Karpas-422 (cell line): ENCODE data around the gene AOPEP. TPM values are rescaled to one million over a fixed set of nuclear protein-coding genes. Genes with fewer than 3 reads are reported as not detected.

Source experiments
- DNase-seq: peaks from one replicate; pipeline ENCODE4 v3.0.0-alpha.2; 2015
- H2AFZ ChIP-seq: fragments of 200-600 bp; sonication (generic); 2 replicates; pipeline ENCODE4 v1.6.1; 2014; ENCODE audit warnings: antibody characterized with exemption, low read length, mixed read lengths
- H3K27ac ChIP-seq: fragments of 200-600 bp; sonication (generic); 2 replicates; pipeline ENCODE4 v1.5.1; 2014; ENCODE audit warnings: mild to moderate bottlenecking, low read length, moderate library complexity
- H3K27me3 ChIP-seq: fragments of 200-600 bp; sonication (generic); 2 replicates; pipeline ENCODE4 v1.6.1; 2014; ENCODE audit warnings: low read length, mixed read lengths
- H3K36me3 ChIP-seq: fragments of 200-600 bp; sonication (generic); 2 replicates; pipeline ENCODE4 v1.6.1; 2014; ENCODE audit warnings: low read length, mixed read lengths; ENCODE audit not compliant: insufficient read depth
- H3K4me1 ChIP-seq: fragments of 200-600 bp; sonication (generic); 2 replicates; pipeline ENCODE4 v1.6.1; 2014; ENCODE audit warnings: mild to moderate bottlenecking, low read length, mixed read lengths
- H3K4me2 ChIP-seq: fragments of 200-600 bp; sonication (generic); 2 replicates; pipeline ENCODE4 v1.6.1; 2014; ENCODE audit warnings: low read length, low read depth, mild to moderate bottlenecking; ENCODE audit not compliant: poor library complexity, severe bottlenecking
- H3K4me3 ChIP-seq: fragments of 200-600 bp; sonication (generic); 2 replicates; pipeline ENCODE4 v1.5.1; 2014; ENCODE audit warnings: mild to moderate bottlenecking, antibody characterized with exemption, low read length, mixed read lengths
- H3K79me2 ChIP-seq: fragments of 200-600 bp; sonication (generic); 2 replicates; pipeline ENCODE4 v1.6.1; 2014; ENCODE audit warnings: mild to moderate bottlenecking, low read length, mixed read lengths
- H3K9ac ChIP-seq: fragments of 200-600 bp; sonication (generic); 2 replicates; pipeline ENCODE4 v1.6.0; 2014; ENCODE audit warnings: low read length
- H3K9me2 ChIP-seq: fragments of 200-600 bp; sonication (generic), shearing (Covaris generic); replicated peaks from 2 replicates; pipeline ENCODE4 v1.6.0; 2014; ENCODE audit warnings: mild to moderate bottlenecking, low read length, moderate library complexity; ENCODE audit not compliant: insufficient read depth
- H3K9me3 ChIP-seq: fragments of 300-700, 200-600 bp; sonication (generic); 2 replicates; pipeline ENCODE4 v1.6.1; 2014; ENCODE audit warnings: low read length, mixed read lengths
- H4K20me1 ChIP-seq: fragments of 200-600 bp; sonication (generic); 2 replicates; pipeline ENCODE4 v1.6.1; 2014; ENCODE audit warnings: mild to moderate bottlenecking, antibody characterized with exemption, low read length, low read depth; ENCODE audit not compliant: insufficient read depth
- total RNA-seq: library from RNA; depleted of rRNA; stranded (reverse); fragments of >200 nt; shearing (Covaris generic); gene quantifications from 2 replicates; pipeline ENCODE4 v1.2.3, GENCODE V29; 2014; ENCODE audit warnings: low replicate concordance

The AOPEP gene
- total RNA-seq, 1 experiment from 2014 or later, result 22.7 TPM

GRCh38 chr9:94990897-94991561, 264.5 kb downstream of the AOPEP start:
- Histone ChIP-seq H3K36me3 (no peaks in the 10 kb centered on the region), H3K9me3 (no peaks in the 10 kb centered on the region), H3K4me3 (no peak overlapping the region), H4K20me1 (no peaks in the 10 kb centered on the region), H3K9me2 (no peaks in the 10 kb centered on the region), H3K4me1 (peaks cover 17% of the 10 kb centered on the region), H3K79me2 (no peaks in the 10 kb centered on the region), H3K27me3 (no peaks in the 10 kb centered on the region), H3K9ac (no peak overlapping the region), H3K27ac (no peak overlapping the region), H3K4me2 (no peak overlapping the region), H2AFZ (no peak overlapping the region)
- DNase-seq, result no peak

- DNase-seq, result no peak
- H3K4me3 ChIP-seq, result no peak overlapping the region
- H2AFZ ChIP-seq, result no peak overlapping the region
- H3K36me3 ChIP-seq, result no peaks in the 10 kb centered on the region
- no peaks in the 10 kb centered on the region for H3K9me2 ChIP-seq
- no peak overlapping the region for H3K27ac ChIP-seq
- no peak overlapping the region for H3K9ac ChIP-seq
- no peak overlapping the region for H3K4me2 ChIP-seq
- H3K27me3 ChIP-seq, result no peaks in the 10 kb centered on the region
- no peaks in the 10 kb centered on the region for H3K79me2 ChIP-seq
- no peaks in the 10 kb centered on the region for H4K20me1 ChIP-seq
- no peaks in the 10 kb centered on the region for H3K9me3 ChIP-seq
- peaks cover 17% of the 10 kb centered on the region for H3K4me1 ChIP-seq
Measured at GRCh38 chr9:94991961-94992907, 265.7 kb downstream of the AOPEP start.

- Histone ChIP-seq H3K9me3 (no peaks in the 10 kb centered on the region), H4K20me1 (no peaks in the 10 kb centered on the region), H3K27ac (no peak overlapping the region), H3K9me2 (no peaks in the 10 kb centered on the region), H2AFZ (no peak overlapping the region), H3K4me1 (peaks cover 17% of the 10 kb centered on the region), H3K79me2 (no peaks in the 10 kb centered on the region), H3K27me3 (no peaks in the 10 kb centered on the region), H3K4me2 (no peak overlapping the region), H3K9ac (no peak overlapping the region), H3K36me3 (no peaks in the 10 kb centered on the region), H3K4me3 (no peak overlapping the region)
- DNase-seq, result no peak
Measured at GRCh38 chr9:94993160-94993820, 266.8 kb downstream of the AOPEP start.

GRCh38 chr9:94993821-94994165, 267.3 kb downstream of the AOPEP start:
- Histone ChIP-seq H3K27me3 (no peaks in the 10 kb centered on the region), H3K27ac (no peak overlapping the region), H3K9me2 (no peaks in the 10 kb centered on the region), H4K20me1 (no peaks in the 10 kb centered on the region), H3K4me1 (peaks cover 17% of the 10 kb centered on the region), H3K36me3 (no peaks in the 10 kb centered on the region), H3K9me3 (no peaks in the 10 kb centered on the region), H3K4me2 (no peak overlapping the region), H2AFZ (no peak overlapping the region), H3K79me2 (no peaks in the 10 kb centered on the region), H3K4me3 (no peak overlapping the region), H3K9ac (no peak overlapping the region)
- no peak for DNase-seq

- Histone ChIP-seq H3K9ac (no peak overlapping the region), H3K4me3 (peak overlapping the region; percentile 10; the same call in 1 of the 2 replicates), H3K9me2 (no peaks in the 10 kb centered on the region), H3K4me2 (peak overlapping the region; percentile 30), H2AFZ (no peak overlapping the region), H3K27ac (no peak overlapping the region), H4K20me1 (no peaks in the 10 kb centered on the region), H3K9me3 (no peaks in the 10 kb centered on the region), H3K79me2 (no peaks in the 10 kb centered on the region), H3K27me3 (no peaks in the 10 kb centered on the region), H3K4me1 (peaks cover 17% of the 10 kb centered on the region), H3K36me3 (no peaks in the 10 kb centered on the region)
- DNase-seq, result no peak
Measured at GRCh38 chr9:94995048-94995693, 268.7 kb downstream of the AOPEP start.

GRCh38 chr9:94996641-94997040, 270.1 kb downstream of the AOPEP start:
- no peaks in the 10 kb centered on the region for H3K79me2 ChIP-seq
- no peaks in the 10 kb centered on the region for H4K20me1 ChIP-seq
- no peak overlapping the region for H3K9ac ChIP-seq
- no peaks in the 10 kb centered on the region for H3K27me3 ChIP-seq
- no peaks in the 10 kb centered on the region for H3K36me3 ChIP-seq
- no peak overlapping the region for H3K27ac ChIP-seq
- H2AFZ ChIP-seq, result no peak overlapping the region
- no peak for DNase-seq
- no peak overlapping the region for H3K4me2 ChIP-seq
- peaks cover 17% of the 10 kb centered on the region for H3K4me1 ChIP-seq
- no peaks in the 10 kb centered on the region for H3K9me3 ChIP-seq
- H3K4me3 ChIP-seq, result no peak overlapping the region
- H3K9me2 ChIP-seq, result no peaks in the 10 kb centered on the region

GRCh38 chr9:94997727-94998126, 271.2 kb downstream of the AOPEP start:
- no peak overlapping the region for H2AFZ ChIP-seq
- H3K9ac ChIP-seq, result no peak overlapping the region
- H3K36me3 ChIP-seq, result no peaks in the 10 kb centered on the region
- no peaks in the 10 kb centered on the region for H3K9me3 ChIP-seq
- no peak overlapping the region for H3K4me3 ChIP-seq
- no peak overlapping the region for H3K27ac ChIP-seq
- H3K27me3 ChIP-seq, result no peaks in the 10 kb centered on the region
- H4K20me1 ChIP-seq, result no peaks in the 10 kb centered on the region
- no peaks in the 10 kb centered on the region for H3K9me2 ChIP-seq
- H3K4me2 ChIP-seq, result no peak overlapping the region
- H3K79me2 ChIP-seq, result no peaks in the 10 kb centered on the region
- no peak for DNase-seq
- H3K4me1 ChIP-seq, result peaks cover 17% of the 10 kb centered on the region

GRCh38 chr9:94999832-95000231, 273.3 kb downstream of the AOPEP start:
- no peaks in the 10 kb centered on the region for H3K9me3 ChIP-seq
- H3K9me2 ChIP-seq, result no peaks in the 10 kb centered on the region
- no peaks in the 10 kb centered on the region for H3K36me3 ChIP-seq
- H2AFZ ChIP-seq, result no peak overlapping the region
- no peak overlapping the region for H3K27ac ChIP-seq
- H3K27me3 ChIP-seq, result no peaks in the 10 kb centered on the region; the same call in 1 of the 2 replicates
- no peak overlapping the region for H3K4me2 ChIP-seq
- H3K9ac ChIP-seq, result no peak overlapping the region
- no peaks in the 10 kb centered on the region for H3K79me2 ChIP-seq
- H3K4me1 ChIP-seq, result peaks cover 14% of the 10 kb centered on the region
- no peak overlapping the region for H3K4me3 ChIP-seq
- H4K20me1 ChIP-seq, result no peaks in the 10 kb centered on the region
- DNase-seq, result no peak
